NCI-H128 (cell line): ENCODE data around the gene NME8.

Experiments used
- DNase-seq: peaks from one replicate; lab custom pipeline; 2025; ENCODE audit not compliant: unreplicated experiment; lab: John Stamatoyannopoulos, UW

The NME8 gene

GRCh38 chr7:37901236-37901827, 52.9 kb downstream of the NME8 start:
- no peak for DNase-seq

- no peak for DNase-seq
These were observed 53.6 kb downstream of the NME8 start for GRCh38 chr7:37901890-37902524.

GRCh38 chr7:37908221-37908788, 59.9 kb downstream of the NME8 start:
- no peak for DNase-seq

- DNase-seq, result no peak
These were observed 64.4 kb downstream of the NME8 start for GRCh38 chr7:37912756-37913155.

GRCh38 chr7:37915438-37915837, 67.0 kb downstream of the NME8 start:
- DNase-seq, result no peak

- no peak for DNase-seq
These were observed 67.7 kb downstream of the NME8 start for GRCh38 chr7:37916017-37916672.

- DNase-seq, result no peak
These were observed 68.6 kb downstream of the NME8 start, which contains the start of gene SFRP4 for GRCh38 chr7:37916673-37917660. TSS of gene SFRP4 (minus strand) at chr7:37916817. CDS start at chr7:37916537, 280 bp downstream.

- no peak for DNase-seq
These were observed 70.1 kb downstream of the NME8 start for GRCh38 chr7:37918526-37918925.

GRCh38 chr7:37920305-37920848, 72.0 kb downstream of the NME8 start, which contains the start of gene EPDR1:
TSS of gene EPDR1 (plus strand) at chr7:37920640. CDS start at chr7:37920940, 300 bp downstream.
- DNase-seq, result peak; percentile 35

- no peak for DNase-seq
These were observed 72.7 kb downstream of the NME8 start for GRCh38 chr7:37920849-37921805.

- no peak for DNase-seq
These were observed 73.5 kb downstream of the NME8 start for GRCh38 chr7:37921876-37922275.

GRCh38 chr7:37923996-37924395, 75.6 kb downstream of the NME8 start:
- no peak for DNase-seq

GRCh38 chr7:37924491-37925041, 76.2 kb downstream of the NME8 start:
- no peak for DNase-seq

- DNase-seq, result no peak
These were observed 77.2 kb downstream of the NME8 start for GRCh38 chr7:37925620-37926019.

- DNase-seq, result no peak
These were observed 79.5 kb downstream of the NME8 start for GRCh38 chr7:37927773-37928444.

GRCh38 chr7:37928878-37929277, 80.5 kb downstream of the NME8 start:
- no peak for DNase-seq

GRCh38 chr7:37930226-37930948, 82.0 kb downstream of the NME8 start:
- DNase-seq, result no peak

- no peak for DNase-seq
These were observed 84.1 kb downstream of the NME8 start for GRCh38 chr7:37932543-37932942.
